HG03064 (cell line): ENCODE measurements around the gene CPLX4.
A peak's percentile ranks its signal among the peaks of the same experiment; 100 is the strongest.

ENCODE experiments used
- ATAC-seq: cut with Tn5 transposase; IDR thresholded peaks from one replicate; pipeline ENCODE4 v1.9.1; 2021; ENCODE audit warnings: low read depth; ENCODE audit not compliant: unreplicated experiment

Gene CPLX4

DNA sequence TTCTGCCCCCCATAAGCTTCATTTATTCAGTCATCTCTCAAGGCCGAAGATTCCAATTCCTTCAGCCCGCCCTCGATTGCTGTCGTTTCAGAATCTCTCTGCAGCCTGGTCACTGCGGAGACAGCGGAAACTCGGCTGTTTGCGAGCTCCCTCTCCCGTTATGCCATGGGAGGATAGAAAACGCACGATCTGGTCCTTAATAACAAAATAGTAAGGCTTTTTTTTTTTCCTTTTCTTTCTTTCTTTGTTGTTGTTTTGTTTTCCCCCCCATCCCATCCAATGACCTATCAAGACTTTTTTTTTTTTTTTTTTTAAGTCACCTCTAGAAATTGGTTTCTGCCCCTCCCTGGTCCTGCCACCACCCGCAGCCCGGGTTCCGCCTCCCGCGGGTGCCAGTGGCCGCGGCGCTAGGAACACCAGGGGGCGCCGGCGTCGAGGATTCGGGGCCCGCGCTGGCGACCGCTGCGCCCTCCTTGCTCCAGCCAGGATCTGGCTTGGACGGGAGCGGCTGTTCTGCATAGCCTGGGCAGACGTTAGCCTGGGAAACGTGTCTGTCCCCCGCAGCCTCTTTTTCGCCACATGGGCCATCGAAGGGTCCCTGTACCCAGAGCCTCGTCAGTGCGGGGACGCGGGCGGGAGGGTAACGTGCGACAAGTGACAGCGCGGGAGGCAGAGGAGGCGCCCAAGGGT lies 10.1 kb downstream of the CPLX4 start:
- peak; percentile 85 for ATAC-seq

GRCh38 chr18:59306640-59307039 lies 11.8 kb downstream of the CPLX4 start:
- no peak for ATAC-seq

DNA sequence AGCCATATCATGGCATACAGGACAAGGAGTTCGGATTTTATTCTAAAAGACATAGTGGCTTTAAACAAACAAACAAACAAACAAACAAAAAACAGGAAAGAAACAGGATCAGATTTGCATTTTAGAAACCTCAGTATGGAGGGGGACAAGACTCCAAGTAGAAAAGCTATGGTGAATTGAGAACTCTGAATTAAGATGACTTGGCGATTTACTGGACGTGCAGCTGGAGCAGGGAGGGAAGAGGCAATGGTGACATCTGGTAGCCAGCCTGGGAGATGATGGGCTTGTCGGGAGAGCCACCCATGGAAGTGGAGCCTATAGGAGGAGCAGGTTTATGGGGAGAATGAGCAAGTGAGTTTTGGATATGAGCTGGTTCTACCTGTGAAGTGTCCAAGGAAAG lies 13.2 kb downstream of the CPLX4 start:
- ATAC-seq, result no peak

- no peak for ATAC-seq
These were observed 14.7 kb downstream of the CPLX4 start for GRCh38 chr18:59303656-59304195.

DNA sequence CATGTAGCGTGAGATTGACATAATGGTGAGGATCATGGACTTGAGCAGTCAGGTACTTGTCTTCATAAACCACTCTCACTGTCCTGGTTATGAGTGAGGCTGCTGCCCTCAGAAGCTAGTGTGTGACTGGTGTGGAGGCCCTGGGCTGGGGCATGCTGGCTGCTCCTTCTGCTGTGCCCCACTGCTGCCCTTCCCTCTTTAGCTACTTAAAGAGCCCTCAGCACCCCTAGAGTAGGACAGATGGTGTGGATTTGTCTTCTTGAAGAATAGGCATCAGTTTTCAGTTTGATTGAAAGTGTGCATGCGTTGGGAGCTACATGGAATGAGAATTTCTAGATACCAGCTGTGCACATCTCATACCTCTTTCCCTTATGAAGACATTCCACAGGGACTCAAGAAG lies 15.4 kb downstream of the CPLX4 start:
- no peak for ATAC-seq

- ATAC-seq, result no peak
These were observed 16.5 kb downstream of the CPLX4 start for GRCh38 chr18:59301929-59302328.

DNA sequence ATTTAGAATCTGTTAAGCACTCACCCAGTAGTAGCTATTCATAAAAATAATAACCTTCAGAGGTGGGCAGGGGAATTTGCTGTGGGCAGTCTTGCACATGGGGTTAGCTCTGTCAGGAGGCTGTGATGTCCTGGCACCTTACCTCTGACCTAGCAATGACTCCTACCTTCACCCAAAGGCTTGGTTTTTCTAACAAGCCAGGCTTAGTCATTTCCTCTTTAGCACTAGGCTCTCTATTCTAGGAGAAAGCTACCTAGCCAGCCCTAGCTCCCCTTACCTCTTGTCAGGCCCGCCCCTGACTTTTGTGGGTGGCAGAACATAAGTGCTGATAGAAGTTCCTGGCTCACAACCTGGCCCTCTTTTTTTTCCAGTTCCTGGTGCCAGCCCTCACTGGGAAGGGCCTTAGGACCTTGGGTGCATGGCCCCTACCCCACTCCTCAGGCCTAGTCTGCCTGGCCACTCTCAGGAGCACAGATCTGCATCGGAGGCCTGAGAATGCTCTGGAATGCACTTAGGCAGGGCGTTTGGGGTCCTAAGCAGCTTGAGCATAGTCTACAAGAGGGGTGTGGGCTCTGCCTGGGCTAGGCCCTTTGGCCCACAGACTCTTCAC lies 17.7 kb downstream of the CPLX4 start:
- no peak for ATAC-seq

GRCh38 chr18:59298871-59299270 lies 19.6 kb downstream of the CPLX4 start:
- ATAC-seq, result no peak

- ATAC-seq, result no peak
These were observed 25.1 kb downstream of the CPLX4 start for GRCh38 chr18:59293317-59293716.

GRCh38 chr18:59286341-59286740 lies 32.1 kb downstream of the CPLX4 start:
- ATAC-seq, result no peak

- no peak for ATAC-seq
These were observed 36.1 kb downstream of the CPLX4 start for GRCh38 chr18:59282341-59282740.

DNA sequence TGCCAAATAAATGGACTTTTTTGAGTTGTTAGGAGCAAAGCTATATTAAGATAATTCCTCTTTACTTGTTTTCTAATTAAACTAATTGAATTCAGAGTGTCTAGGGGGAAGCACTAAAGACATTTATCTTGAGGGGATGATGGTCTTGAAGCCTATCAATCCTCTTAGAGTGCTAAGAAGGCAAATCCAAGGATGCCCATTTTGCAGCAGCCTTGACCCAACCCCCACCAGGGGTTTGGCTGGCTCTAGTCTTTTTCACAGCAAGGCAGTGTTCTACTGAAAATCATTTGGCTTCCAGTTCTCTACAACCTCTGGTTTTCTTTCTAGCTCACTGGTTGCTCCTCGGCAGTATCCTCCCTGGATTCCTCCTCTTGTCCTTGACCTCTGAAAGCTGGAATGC lies 38.7 kb downstream of the CPLX4 start:
- ATAC-seq, result no peak

DNA sequence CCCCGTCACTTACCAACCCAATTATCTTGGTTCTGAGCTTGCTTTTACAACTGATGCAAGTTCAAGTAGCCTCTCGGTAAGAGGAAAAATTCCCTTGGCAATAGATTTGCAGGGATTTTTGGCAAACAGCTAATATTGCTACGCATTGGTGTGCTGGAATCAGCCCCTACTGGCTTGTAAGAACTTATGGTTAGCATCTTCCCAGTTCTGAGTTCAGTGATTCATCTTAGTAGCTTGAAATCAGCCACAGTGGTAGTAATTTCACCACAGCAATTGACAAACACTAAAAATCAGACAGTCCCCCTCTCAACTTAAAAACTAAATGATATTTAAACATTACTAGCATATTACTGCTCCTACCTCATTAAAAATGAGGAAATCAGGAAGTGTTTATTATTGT lies 39.3 kb downstream of the CPLX4 start:
- no peak for ATAC-seq

GRCh38 chr18:59278793-59279192 lies 39.7 kb downstream of the CPLX4 start:
- ATAC-seq, result no peak

- no peak for ATAC-seq
These were observed 42.4 kb downstream of the CPLX4 start for GRCh38 chr18:59276047-59276446.

GRCh38 chr18:59275406-59275949 lies 43.0 kb downstream of the CPLX4 start:
- ATAC-seq, result no peak

- no peak for ATAC-seq
These were observed 43.9 kb downstream of the CPLX4 start for GRCh38 chr18:59274533-59274928.

- no peak for ATAC-seq
These were observed 44.5 kb downstream of the CPLX4 start for GRCh38 chr18:59273759-59274532.

- no peak for ATAC-seq
These were observed 45.3 kb downstream of the CPLX4 start, which contains the start of gene RAX for GRCh38 chr18:59272891-59273758. Gene RAX, minus strand, starts transcription at chr18:59273454. Its CDS starts 248 bp downstream, at chr18:59273206.

DNA sequence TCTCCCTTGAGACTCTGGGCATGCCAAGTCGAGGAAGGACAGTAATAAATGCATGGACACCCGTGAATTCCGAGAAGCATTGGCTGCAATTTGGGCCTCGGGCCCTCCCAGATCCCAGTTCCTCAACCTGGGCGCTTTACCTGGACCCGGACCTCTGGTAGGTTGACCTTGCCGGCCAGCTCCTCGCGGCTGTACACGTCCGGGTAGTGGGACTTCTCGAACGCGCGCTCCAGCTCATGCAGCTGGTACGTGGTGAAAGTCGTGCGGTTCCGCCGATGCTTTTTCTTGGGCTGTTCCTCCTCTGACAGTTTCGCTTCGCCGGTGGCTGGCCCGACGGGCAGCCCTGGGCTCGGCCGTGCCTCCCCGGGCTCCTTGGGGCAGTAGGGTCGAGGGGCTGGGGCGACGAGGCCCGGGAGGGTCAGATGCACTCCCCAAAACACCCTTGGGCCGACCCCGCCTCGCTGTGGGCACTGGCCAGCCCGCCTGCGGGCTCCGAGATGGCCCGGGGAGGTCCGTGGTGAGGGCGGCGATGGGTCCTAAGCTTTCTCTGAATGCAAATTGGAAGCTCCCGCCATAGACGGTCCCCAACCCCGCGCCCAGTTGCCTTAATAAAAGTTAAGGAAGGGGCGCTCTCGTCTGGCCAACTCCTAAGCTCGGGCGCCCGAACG lies 46.1 kb downstream of the CPLX4 start:
- ATAC-seq, result no peak
